Measurements from ENCODE around the gene KHDC1.

- no peak for TF ChIP-seq MXI1 (IDR thresholded peaks at IDR 0.05; ENCODE audit: borderline replicate concordance, low read depth, low read length)
- no peak for TF ChIP-seq RFX5 (IDR thresholded peaks at IDR 0.05; ENCODE audit: low read depth, low read length)
- TF ChIP-seq NFE2L2 (IDR thresholded peaks at IDR 0.05; ENCODE audit: low read depth, low read length) = no peak
- TF ChIP-seq POLR2A (IDR thresholded peaks at IDR 0.05; ENCODE audit: low read depth, low read length) = no peak
- TF ChIP-seq CEBPB (IDR thresholded peaks at IDR 0.05; ENCODE audit: low read depth, low read length) = no peak
- no peak for TF ChIP-seq BHLHE40 (IDR thresholded peaks at IDR 0.05; ENCODE audit: low read depth, low read length)
- no peak for TF ChIP-seq CTCF (conservative IDR thresholded peaks at IDR 0.05; ENCODE audit: low read depth, low read length)
- TF ChIP-seq RCOR1 (IDR thresholded peaks at IDR 0.05; ENCODE audit: insufficient replicate concordance, low read length) = no peak
- no peak for TF ChIP-seq RAD21 (IDR thresholded peaks at IDR 0.05; ENCODE audit: low read length)
Measured at GRCh38 chr6:73231986-73232391, 31.0 kb downstream of the KHDC1 start.
